ENCODE data around the gene INPP4B.

- TF ChIP-seq POLR2A (IDR thresholded peaks at IDR 0.05) (no peak), CTCF (IDR thresholded peaks at IDR 0.05) (peak in 2 of 4 experiments; percentile 43 to 56), EP300 (IDR thresholded peaks at IDR 0.05) (no peak)
These were observed 5.5 kb downstream of the INPP4B start for GRCh38 chr4:142840516-142841123.
